DMS153 (cell line): Measurements from ENCODE around the gene RCAN1.
A peak's percentile ranks its signal among the peaks of the same experiment; 100 is the strongest.
"Not testable (repeated sequence)": the region's sequence is repeated elsewhere in the genome, so short reads cannot be mapped to it uniquely, and the experiment has no call there.

Experiments
- DNase-seq: peaks from one replicate; lab custom pipeline; 2025; lab: John Stamatoyannopoulos, UW

The RCAN1 gene

GRCh38 chr21:34568801-34569200, 46.1 kb downstream of the RCAN1 start:
- not testable (repeated sequence) for DNase-seq

- DNase-seq: no peak
These were observed 47.2 kb downstream of the RCAN1 start for GRCh38 chr21:34567604-34568155.

- DNase-seq: no peak
These were observed 49.7 kb downstream of the RCAN1 start for GRCh38 chr21:34565238-34565637.

- not testable (repeated sequence) for DNase-seq
These were observed 51.5 kb downstream of the RCAN1 start for GRCh38 chr21:34563370-34563769.

GRCh38 chr21:34561806-34562205, 53.1 kb downstream of the RCAN1 start:
- no peak for DNase-seq

GRCh38 chr21:34560609-34561008, 54.3 kb downstream of the RCAN1 start:
- DNase-seq: no peak

GRCh38 chr21:34560021-34560420, 54.9 kb downstream of the RCAN1 start:
- no peak for DNase-seq

- DNase-seq: no peak
These were observed 55.8 kb downstream of the RCAN1 start for GRCh38 chr21:34559089-34559631.

GRCh38 chr21:34558166-34558565, 56.7 kb downstream of the RCAN1 start:
- no peak for DNase-seq

GRCh38 chr21:34557261-34557660, 57.7 kb downstream of the RCAN1 start:
- DNase-seq: no peak

GRCh38 chr21:34554670-34555069, 60.2 kb downstream of the RCAN1 start:
- not testable (repeated sequence) for DNase-seq

- DNase-seq: no peak
These were observed 60.7 kb downstream of the RCAN1 start for GRCh38 chr21:34554227-34554626.

- DNase-seq: no peak
These were observed 61.6 kb downstream of the RCAN1 start for GRCh38 chr21:34553151-34553952.

- no peak for DNase-seq
These were observed 62.4 kb downstream of the RCAN1 start for GRCh38 chr21:34552360-34553098.

GRCh38 chr21:34550182-34550799, 64.6 kb downstream of the RCAN1 start:
- no peak for DNase-seq

- no peak for DNase-seq
These were observed 66.0 kb downstream of the RCAN1 start for GRCh38 chr21:34548781-34549376.

- no peak for DNase-seq
These were observed 68.4 kb downstream of the RCAN1 start for GRCh38 chr21:34546542-34546941.

GRCh38 chr21:34545079-34545884, 69.6 kb downstream of the RCAN1 start:
- DNase-seq: no peak

GRCh38 chr21:34544032-34544496, 70.8 kb downstream of the RCAN1 start:
- peak; percentile 10 for DNase-seq

GRCh38 chr21:34543017-34543416, 71.9 kb downstream of the RCAN1 start:
- no peak for DNase-seq

- DNase-seq: no peak
These were observed 74.7 kb downstream of the RCAN1 start for GRCh38 chr21:34540206-34540605.
